NCI-H510A treated with DMSO at 0.1 percent for 48 hours (cell line): Measurements from ENCODE around the gene CYBA.

Source experiments
- DNase-seq: peaks from one replicate; lab custom pipeline; 2025; lab: John Stamatoyannopoulos, UW

The CYBA gene

GRCh38 chr16:88650749-88651275, at the start of gene CYBA:
Gene CYBA, minus strand, starts transcription at chr16:88651053. Its CDS starts 40 bp downstream, at chr16:88651013.
- DNase-seq, result peak; percentile 21

- no peak for DNase-seq
Measured at GRCh38 chr16:88700322-88700635, 49.4 kb upstream of the CYBA start.

- no peak for DNase-seq
Measured at GRCh38 chr16:88699180-88699579, 48.3 kb upstream of the CYBA start.

GRCh38 chr16:88698646-88699045, 47.8 kb upstream of the CYBA start:
- no peak for DNase-seq

- no peak for DNase-seq
Measured at GRCh38 chr16:88697831-88698615, 47.2 kb upstream of the CYBA start.

GRCh38 chr16:88697116-88697830, 46.4 kb upstream of the CYBA start:
- no peak for DNase-seq

- DNase-seq, result no peak
Measured at GRCh38 chr16:88696441-88696840, 45.6 kb upstream of the CYBA start.

- DNase-seq, result no peak
Measured at GRCh38 chr16:88695753-88696152, 44.9 kb upstream of the CYBA start.

- DNase-seq, result no peak
Measured at GRCh38 chr16:88695218-88695617, 44.4 kb upstream of the CYBA start.

GRCh38 chr16:88694221-88695087, 43.6 kb upstream of the CYBA start:
- DNase-seq, result no peak

GRCh38 chr16:88693420-88694177, 42.7 kb upstream of the CYBA start:
- no peak for DNase-seq

GRCh38 chr16:88692861-88693260, 42.0 kb upstream of the CYBA start:
- no peak for DNase-seq

GRCh38 chr16:88691924-88692560, 41.2 kb upstream of the CYBA start:
- no peak for DNase-seq

- no peak for DNase-seq
Measured at GRCh38 chr16:88691129-88691813, 40.4 kb upstream of the CYBA start.

- no peak for DNase-seq
Measured at GRCh38 chr16:88690341-88691128, 39.7 kb upstream of the CYBA start.

- DNase-seq, result peak; percentile 80
Measured at GRCh38 chr16:88688013-88688778, 37.3 kb upstream of the CYBA start.

GRCh38 chr16:88687676-88688012, 36.8 kb upstream of the CYBA start:
- DNase-seq, result peak; percentile 47

GRCh38 chr16:88687254-88687576, 36.4 kb upstream of the CYBA start:
- DNase-seq, result no peak
